ENCODE results near the gene VAC14. TPM values are rescaled to one million over a fixed set of nuclear protein-coding genes. Genes with fewer than 3 reads are reported as not detected.

Gene VAC14
- total RNA-seq, 1 experiment from 2014 or later = 49.9 TPM

DNA sequence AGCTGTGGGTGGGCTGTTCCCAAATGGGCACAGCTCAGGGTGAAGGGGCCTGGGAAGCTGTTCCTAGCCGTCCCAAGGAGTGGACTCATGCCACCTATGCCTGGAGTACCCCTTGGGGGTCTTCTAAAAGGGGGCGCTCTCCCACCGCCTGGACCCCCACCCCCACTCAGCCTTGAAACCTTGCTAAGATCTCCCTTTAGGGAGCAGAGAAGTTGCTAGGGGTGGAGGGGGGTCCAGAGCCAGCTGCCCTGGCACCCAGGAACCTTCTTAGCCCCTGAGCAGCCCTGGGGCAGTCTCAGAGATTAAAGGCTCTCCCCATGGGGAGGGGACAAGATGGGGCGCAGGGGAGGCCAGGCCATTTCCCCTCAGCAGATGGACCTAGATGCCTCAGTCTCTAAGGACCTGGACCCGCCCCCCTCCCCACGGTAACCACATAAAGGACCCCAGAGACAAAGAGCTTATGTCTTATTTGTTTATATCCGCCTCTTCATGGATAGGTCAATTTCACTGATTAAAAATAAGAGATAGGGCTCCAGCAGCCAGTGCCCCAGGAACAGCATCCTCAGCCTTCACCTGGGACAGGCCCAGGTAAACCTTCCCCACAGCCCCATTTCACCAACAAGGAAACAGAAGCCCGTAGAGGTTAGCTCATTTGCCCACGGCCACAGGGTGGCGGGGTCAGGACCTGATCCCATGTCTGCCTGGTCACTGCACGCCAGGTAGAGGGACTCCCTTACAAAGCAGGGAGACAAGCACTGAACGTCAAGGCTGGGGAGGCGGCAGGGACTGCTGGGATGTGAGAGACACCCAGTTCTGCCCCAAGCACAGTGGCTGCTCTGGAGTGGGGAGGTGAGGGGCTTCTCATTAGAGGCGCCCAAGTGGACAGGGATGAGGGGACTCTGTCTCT lies 118.5 kb downstream of the VAC14 start:
- Histone ChIP-seq H2BK15ac (ENCODE audit: low read depth, low read length) (no peak overlapping the region), H4K91ac (ENCODE audit: insufficient read length, low read depth, low read length) (no peak overlapping the region), H3K27ac (ENCODE audit: insufficient read length, low read depth, low read length) (no peak overlapping the region), H3K23ac (ENCODE audit: insufficient read length, low read depth, low read length) (no peak overlapping the region), H3K56ac (ENCODE audit: insufficient read length, low read depth, low read length) (no peak overlapping the region), H3K4me2 (ENCODE audit: insufficient read depth, insufficient read length, low read length) (no peak overlapping the region), H3K18ac (ENCODE audit: insufficient read length, low read depth, low read length) (no peak overlapping the region), H3K4me1 (ENCODE audit: insufficient read depth, low read length) (no peaks in the 10 kb centered on the region), H2AK5ac (ENCODE audit: insufficient read length, low read length) (no peak overlapping the region), H2BK5ac (ENCODE audit: insufficient read length, low read length) (no peak overlapping the region), H3K27me3 (ENCODE audit: insufficient read depth, low read length) (no peaks in the 10 kb centered on the region), H3K9ac (ENCODE audit: extremely low read depth, insufficient read length, low read length) (no peak overlapping the region), H3K79me2 (ENCODE audit: insufficient read depth, low read length) (no peaks in the 10 kb centered on the region), H3K9me3 (ENCODE audit: control insufficient read depth, low read depth, low read length) (no peaks in the 10 kb centered on the region), H2BK12ac (ENCODE audit: insufficient read length, low read depth, low read length) (no peak overlapping the region), H4K20me1 (ENCODE audit: control insufficient read depth, insufficient read depth, insufficient read length) (no peaks in the 10 kb centered on the region), H3K4ac (ENCODE audit: low read depth, low read length) (no peak overlapping the region), H2BK20ac (ENCODE audit: low read depth, low read length, poor library complexity, severe bottlenecking) (no peak overlapping the region), H4K8ac (replicated peaks; ENCODE audit: insufficient read length, low read depth, low read length) (no peak overlapping the region), H2AFZ (ENCODE audit: low read length) (no peak overlapping the region), H4K5ac (ENCODE audit: insufficient read length, low read depth, low read length) (no peak overlapping the region), H3K14ac (ENCODE audit: insufficient read depth, low read length) (no peak overlapping the region), H3T11ph (ENCODE audit: low read length) (no peak overlapping the region), H3K23me2 (ENCODE audit: insufficient read length, low read depth, low read length, poor library complexity, severe bottlenecking) (peaks cover 7% of the 10 kb centered on the region), H2BK120ac (ENCODE audit: low read depth, low read length, poor library complexity, severe bottlenecking) (no peak overlapping the region), H3K79me1 (ENCODE audit: insufficient read depth, low read depth, low read length, poor library complexity, severe bottlenecking) (no peaks in the 10 kb centered on the region)
- peaks cover 15 to 27% of the 10 kb centered on the region in 2 experiments for H3K4me1 Mint-ChIP-seq
- peaks cover 2% of the 10 kb centered on the region; the same call in 1 of the 2 replicates for H3K27me3 Mint-ChIP-seq (ENCODE audit: low read depth)
- peak overlapping the region in 1 of 2 experiments; percentile 40; a peak in 2 of 5 replicates for H3K4me3 Mint-ChIP-seq
- no peak for DNase-seq
- peak; percentile 36; the same call in 2 of the 3 replicates for TF ChIP-seq CTCF (conservative IDR thresholded peaks at IDR 0.05)
- no CpG with 5 or more reads among the region's 14 CpGs for WGBS (ENCODE audit: extremely low coverage, insufficient read length, low lambda C conversion rate)
- H3K27ac Mint-ChIP-seq = peak overlapping the region in 1 of 3 experiments; percentile 68; a peak in 2 of 7 replicates
- no peaks in the 10 kb centered on the region; a peak in 1 of 5 replicates for H3K9me3 Mint-ChIP-seq
- peaks cover 2 to 16% (median 6%) of the 10 kb centered on the region in 3 experiments; a peak in 5 of 7 replicates for H3K36me3 Mint-ChIP-seq (ENCODE audit: insufficient read depth in 1 of 3, low read depth in 3 of 3)
